Epithelial cell of proximal tubule (primary cell): ENCODE measurements around the gene SEPTIN10. TPM values are rescaled to one million over a fixed set of nuclear protein-coding genes. Genes with fewer than 3 reads are reported as not detected.

Source experiments
- DNase-seq: peaks from one replicate; pipeline ENCODE4 v3.0.0-alpha.2; 2011; ENCODE audit warnings: low read depth
- H3K4me3 ChIP-seq: 2 replicates; pipeline ENCODE4 v1.5.1; 2011; ENCODE audit warnings: low read depth, mild to moderate bottlenecking, low read length
- CTCF ChIP-seq: conservative IDR thresholded peaks from 2 replicates; pipeline ENCODE4 v1.5.1; 2012; ENCODE audit warnings: low read depth, mild to moderate bottlenecking, low read length
- total RNA-seq: library from RNA; depleted of rRNA; stranded (reverse); fragments of >200 nt; gene quantifications from 2 replicates; pipeline ENCODE4 v1.2.3, GENCODE V29; 2015

The SEPTIN10 gene
- total RNA-seq, 1 donor from 2014 or later: 80.6 TPM

GRCh38 chr2:109501461-109501860, 112.3 kb downstream of the SEPTIN10 start:
- TF ChIP-seq CTCF: no peak
- no peak overlapping the region for H3K4me3 ChIP-seq
- no peak for DNase-seq

GRCh38 chr2:109500910-109501309, 112.9 kb downstream of the SEPTIN10 start:
- no peak for TF ChIP-seq CTCF
- DNase-seq: no peak
- no peak overlapping the region for H3K4me3 ChIP-seq

- no peak for TF ChIP-seq CTCF
- no peak overlapping the region for H3K4me3 ChIP-seq
- no peak for DNase-seq
Measured at GRCh38 chr2:109499566-109499965, 114.2 kb downstream of the SEPTIN10 start.

DNA sequence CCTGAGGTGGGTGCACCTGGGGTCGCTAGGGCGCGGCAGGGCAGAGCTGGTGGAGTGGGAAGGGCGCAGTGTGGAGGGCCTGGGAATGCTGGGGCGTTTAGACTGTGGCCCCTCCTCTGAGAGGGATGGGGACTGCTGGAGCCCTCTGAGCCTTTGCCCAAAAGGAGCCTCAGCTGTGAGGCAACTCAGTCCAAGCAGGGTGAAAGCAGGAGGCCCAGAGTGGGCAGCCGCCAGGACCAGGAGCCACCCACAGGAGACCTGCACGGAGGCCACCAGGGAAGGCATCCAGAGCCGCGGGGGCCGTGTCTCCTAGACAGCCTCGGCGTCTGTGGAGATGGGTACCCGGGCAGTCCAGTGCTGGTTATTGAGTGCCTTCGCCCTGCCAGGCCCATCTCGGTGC, 114.9 kb downstream of the SEPTIN10 start:
- no peak for DNase-seq
- no peak for TF ChIP-seq CTCF
- no peak overlapping the region for H3K4me3 ChIP-seq

DNA sequence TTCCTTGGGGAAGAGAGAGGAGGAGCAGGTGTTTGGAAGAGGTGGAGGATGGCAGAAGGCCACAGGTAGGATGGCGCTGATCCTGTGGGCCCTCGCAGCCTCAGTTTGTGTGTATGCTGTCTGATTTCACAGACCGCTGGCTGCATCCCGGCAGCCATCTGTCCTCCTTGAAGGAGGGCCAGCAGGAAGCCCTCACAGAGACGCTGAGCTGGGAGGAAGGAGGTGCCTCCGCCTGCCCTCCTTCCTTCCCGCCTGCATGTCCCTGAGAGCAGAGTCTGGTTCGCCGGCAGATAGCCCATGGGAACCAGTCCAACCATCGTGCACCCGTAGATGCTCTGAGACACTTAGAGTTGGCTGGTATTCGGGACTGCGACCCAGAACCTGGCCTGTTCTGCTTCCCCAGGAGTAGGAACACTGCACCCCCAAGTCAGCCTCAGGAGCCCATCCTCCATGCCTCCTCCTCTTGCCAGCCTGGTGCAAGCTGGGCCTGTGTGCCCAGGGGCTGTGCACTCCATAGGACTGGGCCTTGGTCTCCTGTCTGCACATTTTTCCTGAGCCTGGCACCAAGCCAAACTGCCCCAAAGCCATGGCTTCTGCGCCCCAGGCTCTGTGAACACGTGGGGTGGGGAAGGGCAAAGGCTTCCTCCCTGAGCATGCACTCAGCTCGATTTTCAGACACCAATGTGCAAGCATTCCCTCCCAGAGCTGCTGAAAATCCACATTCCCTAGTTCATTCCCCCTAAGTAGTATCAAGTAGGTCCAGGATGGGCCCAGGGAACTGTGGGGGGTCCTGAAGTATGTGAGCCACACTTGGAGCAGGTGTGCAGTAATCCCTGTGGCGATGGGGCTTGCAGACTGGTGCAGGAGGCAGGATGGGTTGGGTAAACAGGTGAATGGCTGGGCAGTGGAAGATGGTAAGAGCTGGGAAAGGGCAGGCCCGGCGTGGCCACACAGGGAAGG, 115.6 kb downstream of the SEPTIN10 start:
- no peak for DNase-seq
- no peak for TF ChIP-seq CTCF
- H3K4me3 ChIP-seq: no peak overlapping the region

DNA sequence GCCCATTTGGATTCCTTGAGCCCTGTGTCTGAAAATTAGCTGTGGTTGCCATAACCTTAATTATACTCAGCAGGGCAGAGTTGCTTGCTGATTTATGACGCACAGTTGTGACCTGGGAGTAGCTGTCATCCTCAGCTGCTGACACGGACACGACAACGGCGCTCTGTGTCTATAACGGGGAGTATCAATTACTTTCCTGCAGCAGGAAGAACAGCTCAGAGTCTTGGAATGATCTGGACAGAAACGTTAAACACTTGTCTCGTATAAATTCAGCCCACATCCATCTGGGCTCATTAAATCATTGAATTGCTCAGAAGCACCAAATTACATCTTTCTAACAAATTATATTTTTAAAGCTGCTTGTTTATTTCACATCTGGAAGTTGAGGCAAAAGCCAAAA, 116.3 kb downstream of the SEPTIN10 start:
- no peak for DNase-seq
- no peak overlapping the region for H3K4me3 ChIP-seq
- no peak for TF ChIP-seq CTCF

DNA sequence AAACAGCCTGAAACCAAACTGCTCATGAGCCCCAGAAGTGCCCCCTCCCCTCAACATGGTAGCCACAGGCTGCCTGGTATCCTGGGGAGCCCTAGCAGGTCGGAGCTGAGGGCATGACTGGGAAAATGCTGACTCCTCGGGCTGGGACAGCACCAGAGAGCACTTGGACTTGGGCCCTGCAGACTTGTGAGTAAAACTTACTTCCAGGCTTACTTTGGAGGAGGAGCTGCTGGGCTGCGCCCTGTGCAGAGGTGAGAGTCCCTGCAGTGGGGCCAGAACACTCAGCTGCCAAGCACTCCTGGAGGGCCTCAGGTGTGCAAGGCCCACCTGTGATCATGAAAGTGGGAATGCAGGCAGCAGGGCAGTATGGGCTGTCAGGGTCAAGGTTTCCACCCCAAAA, 119.4 kb downstream of the SEPTIN10 start:
- DNase-seq: no peak
- no peak overlapping the region for H3K4me3 ChIP-seq
- no peak for TF ChIP-seq CTCF
